HuH-7 (cell line): Measurements from ENCODE around the gene TNNT3.

ENCODE experiments used
- DNase-seq: peaks from one replicate; pipeline ENCODE4 v3.0.0; 2011; ENCODE audit warnings: low spot score

The TNNT3 gene

GRCh38 chr11:1958367-1958766, 38.9 kb downstream of the TNNT3 start:
- no peak for DNase-seq

GRCh38 chr11:1959786-1960185, 40.3 kb downstream of the TNNT3 start:
- DNase-seq, result no peak

- DNase-seq, result no peak
Measured at GRCh38 chr11:1963864-1964263, 44.4 kb downstream of the TNNT3 start.

- no peak for DNase-seq
Measured at GRCh38 chr11:1964348-1964747, 44.8 kb downstream of the TNNT3 start.

- DNase-seq, result no peak
Measured at GRCh38 chr11:1964955-1965354, 45.5 kb downstream of the TNNT3 start.

- no peak for DNase-seq
Measured at GRCh38 chr11:1966531-1966930, 47.0 kb downstream of the TNNT3 start.

GRCh38 chr11:1967641-1968225, 48.2 kb downstream of the TNNT3 start:
- no peak for DNase-seq

GRCh38 chr11:1968454-1969002, 49.0 kb downstream of the TNNT3 start:
- no peak for DNase-seq

GRCh38 chr11:1969035-1969434, 49.5 kb downstream of the TNNT3 start:
- no peak for DNase-seq

GRCh38 chr11:1969776-1970175, 50.3 kb downstream of the TNNT3 start:
- DNase-seq, result no peak

GRCh38 chr11:1970956-1971355, 51.5 kb downstream of the TNNT3 start:
- no peak for DNase-seq

- no peak for DNase-seq
Measured at GRCh38 chr11:1975185-1975584, 55.7 kb downstream of the TNNT3 start.

GRCh38 chr11:1978720-1979473, 59.4 kb downstream of the TNNT3 start:
- no peak for DNase-seq

- DNase-seq, result no peak
Measured at GRCh38 chr11:1979607-1980006, 60.1 kb downstream of the TNNT3 start.

- no peak for DNase-seq
Measured at GRCh38 chr11:1982873-1983600, 63.5 kb downstream of the TNNT3 start.

GRCh38 chr11:1983601-1983961, 64.1 kb downstream of the TNNT3 start:
- no peak for DNase-seq

GRCh38 chr11:1987024-1987423, 67.5 kb downstream of the TNNT3 start:
- DNase-seq, result no peak

- no peak for DNase-seq
Measured at GRCh38 chr11:1988174-1988573, 68.7 kb downstream of the TNNT3 start.
